Left renal pelvis (tissue), 4 donors: ENCODE data around the gene VTN. TPM values are rescaled to one million over a fixed set of nuclear protein-coding genes. Genes with fewer than 3 reads are reported as not detected.

Source experiments
- DNase-seq, 4 donors: peaks; one replicate each; pipeline ENCODE4 v3.0.0-alpha.2; 2013; ENCODE audit warnings: low read depth in 4 of 4, low spot score in 3 of 4
- polyA plus RNA-seq, 4 donors: library from polyadenylated mRNA; unstranded; fragments of 120-200 nt; gene quantifications; one replicate each; pipeline ENCODE4 v1.2.1, GENCODE V29; 2013; ENCODE audit not compliant: insufficient read length in 4 of 4

Gene VTN
- polyA plus RNA-seq, 4 donors = 5.7 to 18.2 (median 14.4) TPM

DNA sequence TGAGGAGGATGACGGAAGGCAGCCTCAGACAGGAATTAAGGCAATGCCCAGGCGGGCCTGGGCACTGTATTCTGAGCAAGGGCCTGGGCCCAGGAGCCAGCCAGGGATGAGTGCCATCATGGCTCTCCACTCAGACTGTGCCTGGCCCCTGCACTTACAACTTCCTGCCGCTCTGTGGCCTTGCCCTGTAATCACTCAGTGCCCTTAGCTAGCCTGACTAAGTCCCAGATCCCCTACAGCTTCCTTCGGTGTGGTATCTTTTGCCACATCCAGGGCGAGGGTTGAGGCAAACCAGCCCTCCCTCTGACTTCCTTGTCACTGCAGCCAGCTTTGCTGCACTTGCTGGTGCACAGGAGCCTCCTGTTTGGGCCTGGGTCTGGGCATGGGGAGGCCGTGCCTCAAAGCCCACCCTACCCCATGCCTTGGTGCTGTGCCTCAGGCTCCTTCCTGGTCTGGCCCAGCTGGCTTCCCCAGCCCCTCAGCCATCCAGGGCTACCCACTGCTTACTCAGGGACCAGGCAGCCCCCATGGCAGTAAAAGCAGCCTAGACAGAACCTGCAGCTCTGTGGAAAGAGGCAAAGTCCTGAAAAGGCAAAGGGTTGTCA, 26.6 kb upstream of the VTN start:
- DNase-seq = no peak

GRCh38 chr17:28395968-28396367, 25.9 kb upstream of the VTN start:
- no peak for DNase-seq

GRCh38 chr17:28395426-28395825, 25.3 kb upstream of the VTN start:
- DNase-seq = no peak

- DNase-seq = no peak
Measured at GRCh38 chr17:28394337-28395116, 24.4 kb upstream of the VTN start.

- DNase-seq = no peak
Measured at GRCh38 chr17:28392491-28392890, 22.4 kb upstream of the VTN start.

GRCh38 chr17:28391401-28391800, 21.3 kb upstream of the VTN start:
- DNase-seq = no peak

- DNase-seq = no peak
Measured at GRCh38 chr17:28390984-28391383, 20.9 kb upstream of the VTN start.

- DNase-seq = no peak
Measured at GRCh38 chr17:28390563-28390962, 20.5 kb upstream of the VTN start.

- no peak for DNase-seq
Measured at GRCh38 chr17:28390141-28390540, 20.0 kb upstream of the VTN start.

GRCh38 chr17:28388106-28388505, 18.0 kb upstream of the VTN start:
- no peak for DNase-seq

DNA sequence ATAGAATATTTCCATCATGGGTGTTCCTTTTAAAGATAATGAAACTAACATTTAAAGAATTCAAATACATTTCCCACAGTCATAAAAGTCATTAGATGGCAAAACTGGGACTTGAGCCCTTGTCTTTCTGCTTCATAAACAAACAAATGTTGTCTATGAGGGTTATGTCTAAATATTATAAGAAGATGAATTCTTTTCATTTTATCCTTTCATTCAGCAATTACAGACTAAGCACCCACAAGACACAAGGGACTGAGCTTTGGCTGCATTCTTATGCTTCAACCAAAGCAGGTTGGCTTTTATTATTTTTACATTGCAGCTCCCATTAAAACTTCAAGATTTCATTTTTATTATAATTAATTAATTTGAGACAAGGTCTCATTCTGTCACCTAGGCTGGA, 16.3 kb upstream of the VTN start:
- DNase-seq = no peak

- no peak for DNase-seq
Measured at GRCh38 chr17:28385406-28385805, 15.3 kb upstream of the VTN start.

GRCh38 chr17:28385037-28385400, 14.9 kb upstream of the VTN start:
- DNase-seq = no peak

DNA sequence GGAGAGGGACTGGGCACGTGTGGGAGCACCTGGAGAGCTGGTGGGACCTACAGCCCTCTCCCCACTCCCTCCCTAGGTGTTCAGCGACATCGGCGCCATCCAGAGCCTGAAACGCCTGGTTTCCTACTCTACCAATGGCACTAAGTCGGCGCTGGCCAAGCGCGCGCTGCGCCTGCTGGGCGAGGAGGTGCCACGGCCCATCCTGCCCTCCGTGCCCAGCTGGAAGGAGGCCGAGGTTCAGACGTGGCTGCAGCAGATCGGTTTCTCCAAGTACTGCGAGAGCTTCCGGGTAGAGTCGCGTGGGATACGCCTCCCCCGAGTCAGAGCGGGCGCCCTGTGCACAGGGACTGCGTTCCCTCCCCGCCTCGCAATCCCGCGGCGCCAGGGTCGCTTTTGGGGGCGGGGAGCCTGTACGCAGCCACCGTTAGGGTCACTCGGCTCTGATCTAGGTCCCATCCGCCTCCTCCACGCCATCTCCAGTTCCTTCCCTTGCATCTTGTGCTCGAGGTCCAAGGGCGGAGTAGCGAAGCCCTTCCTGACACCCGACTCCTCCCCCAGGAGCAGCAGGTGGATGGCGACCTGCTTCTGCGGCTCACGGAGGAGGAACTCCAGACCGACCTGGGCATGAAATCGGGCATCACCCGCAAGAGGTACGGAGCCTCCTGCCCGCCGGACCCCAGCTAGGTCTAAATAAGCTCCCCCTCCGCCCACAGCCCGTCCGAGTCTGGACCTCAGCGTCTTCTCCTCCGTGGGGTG, 14.4 kb upstream of the VTN start:
- DNase-seq = no peak

GRCh38 chr17:28381141-28381825, 11.2 kb upstream of the VTN start:
- DNase-seq = no peak

DNA sequence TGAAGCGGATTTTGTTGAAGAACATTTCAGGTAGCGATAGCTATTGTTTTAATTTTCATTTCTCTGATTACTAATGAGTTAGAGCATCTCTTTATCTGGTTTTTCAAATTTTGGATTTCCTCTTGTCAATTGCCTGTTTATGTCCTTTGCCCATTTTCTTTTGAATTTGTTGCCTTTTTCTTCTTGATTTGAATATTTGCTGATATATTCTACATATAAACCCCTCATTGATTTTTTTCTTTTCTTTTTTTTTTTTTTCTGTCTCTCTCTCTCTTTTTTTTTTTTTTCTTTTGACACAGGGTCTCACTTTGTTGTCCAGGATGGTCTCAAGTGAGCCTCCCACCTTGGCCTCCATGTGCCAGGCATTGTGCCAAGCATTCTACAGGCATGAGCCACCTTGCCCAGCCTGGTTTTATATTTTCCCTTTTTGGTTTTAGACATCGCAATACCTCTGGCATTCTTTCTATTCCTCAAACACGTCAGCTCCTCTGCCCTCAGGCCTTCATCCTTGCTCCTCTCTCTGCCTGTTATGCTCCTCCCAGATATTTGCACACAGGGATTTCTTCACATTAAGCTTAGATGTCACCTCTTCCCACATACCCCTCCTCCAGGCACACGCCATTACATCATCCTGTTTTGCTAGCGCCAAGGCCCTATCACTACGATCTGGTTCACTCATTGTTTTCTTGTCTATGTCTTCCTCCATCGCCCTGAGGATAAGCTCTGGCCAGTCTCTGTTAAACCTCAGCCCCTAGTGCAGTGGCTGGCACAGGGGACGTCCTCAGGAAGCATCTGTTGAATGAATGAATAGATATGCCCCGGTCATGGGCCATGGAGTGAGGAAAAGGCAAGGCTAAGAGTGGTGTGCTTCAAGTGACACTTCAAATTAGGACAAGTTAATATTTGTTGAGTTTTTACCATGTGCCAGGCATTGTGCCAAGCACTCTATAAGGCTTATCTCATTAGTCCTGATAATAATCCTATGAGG, 10.0 kb upstream of the VTN start:
- no peak for DNase-seq

- DNase-seq = no peak
Measured at GRCh38 chr17:28372945-28373274, 2.8 kb upstream of the VTN start.

GRCh38 chr17:28372203-28372944, 2.3 kb upstream of the VTN start:
- DNase-seq = no peak
